Measurements from ENCODE around the gene GLT6D1. TPM values are rescaled to one million over a fixed set of nuclear protein-coding genes. Genes with fewer than 3 reads are reported as not detected.

Gene GLT6D1
- total and polyA plus RNA-seq, 2 of the 8 experiments (the other 6 are each of a cell fraction or from before 2014, with no cell fraction given), result 1.3 to 2.1 TPM

- no peak overlapping the region for H4K8ac ChIP-seq (ENCODE audit: extremely low read depth, insufficient read depth, low read length)
- no peak overlapping the region for H2BK12ac ChIP-seq (ENCODE audit: low read depth, low read length)
- no peaks in the 10 kb centered on the region; a peak in 1 of 7 replicates for H3K4me1 ChIP-seq (replicated peaks in 1 of 4; ENCODE audit: control insufficient read depth in 3 of 4, insufficient read depth in 4 of 4, low read length in 3 of 4)
- no peaks in the 10 kb centered on the region for H3K36me3 ChIP-seq (ENCODE audit: control insufficient read depth in 2 of 4, insufficient read depth in 4 of 4, low read length in 3 of 4)
- ChIA-PET CTCF (ENCODE audit: partially characterized antibody) (interaction anchor here (1.1 to 1.2 kb wide), 2 partner anchors 13 to 108 kb away, joined by 3 to 4 read pairs; partner anchors contain the start of gene KCNT1), POLR2A (ENCODE audit: partially characterized antibody) (no interaction called here)
- H2BK15ac ChIP-seq (ENCODE audit: low read length), result no peak overlapping the region
- FAIRE-seq (no peak), DNase-seq (ENCODE audit: low read depth in 1 of 2, low spot score in 2 of 2) (no peak)
- no peak overlapping the region for H3K4me2 ChIP-seq (ENCODE audit: insufficient read depth in 1 of 2, low read depth in 2 of 2, low read length in 2 of 2)
- H4K20me1 ChIP-seq (replicated peaks in 1 of 2; ENCODE audit: control insufficient read depth in 1 of 2, insufficient read depth in 2 of 2, low read length in 2 of 2), result peaks cover 0 to 7% of the 10 kb centered on the region in 2 experiments
- no peak overlapping the region for H3K9ac ChIP-seq (replicated peaks in 1 of 4; ENCODE audit: extremely low read depth in 1 of 4, low read depth in 3 of 4, low read length in 3 of 4)
- H4K91ac ChIP-seq (replicated peaks; ENCODE audit: insufficient read length, low read length), result no peak overlapping the region
- H2BK20ac ChIP-seq (ENCODE audit: low read length), result no peak overlapping the region
- no peak overlapping the region for H3K23ac ChIP-seq (ENCODE audit: insufficient read length)
- H2AFZ ChIP-seq (ENCODE audit: low read length), result no peak overlapping the region
- no peak overlapping the region for H3K14ac ChIP-seq (ENCODE audit: insufficient read length)
- H3K79me1 ChIP-seq (ENCODE audit: low read depth, low read length), result no peaks in the 10 kb centered on the region
- H2BK5ac ChIP-seq (ENCODE audit: low read depth, low read length), result no peak overlapping the region
- 93% methylated on average over 10 of the region's 10 CpGs; no CpG with 5 or more reads in 1 of the 2 experiments for WGBS, 2 experiments (ENCODE audit: extremely low coverage in 1 of 2, insufficient coverage in 1 of 2, insufficient read length in 1 of 2, insufficient replicate concordance in 2 of 2, low coverage in 1 of 2, low lambda C conversion rate in 2 of 2, missing lambda C conversion rate in 1 of 2)
- no peaks in the 10 kb centered on the region for H3K27me3 ChIP-seq (replicated peaks in 1 of 4; ENCODE audit: control insufficient read depth in 3 of 4, extremely low read depth in 1 of 4, insufficient read depth in 3 of 4, low read length in 3 of 4)
- H3K56ac ChIP-seq (replicated peaks; ENCODE audit: insufficient read length, low read depth, low read length), result no peak overlapping the region
- H3K4ac ChIP-seq (replicated peaks; ENCODE audit: insufficient read length, low read depth, low read length), result no peak overlapping the region
- no peak overlapping the region for H3K4me3 ChIP-seq (ENCODE audit: extremely low read depth in 1 of 4, insufficient read depth in 2 of 4, low read depth in 3 of 4, low read length in 4 of 4)
- no peak overlapping the region for H2AK5ac ChIP-seq (ENCODE audit: low read depth, low read length)
- H3K18ac ChIP-seq (ENCODE audit: extremely low read depth, low read length), result no peak overlapping the region
- H2BK120ac ChIP-seq (replicated peaks; ENCODE audit: low read depth, low read length), result no peak overlapping the region
- no peak overlapping the region for H4K5ac ChIP-seq (ENCODE audit: insufficient read length, low read depth, low read length)
- H3K9me3 ChIP-seq (ENCODE audit: insufficient read depth in 2 of 2, low read depth in 1 of 2, low read length in 1 of 2), result no peaks in the 10 kb centered on the region
- no peaks in the 10 kb centered on the region for H3K79me2 ChIP-seq (ENCODE audit: control insufficient read depth in 1 of 2, insufficient read depth in 2 of 2, low read length in 2 of 2)
- no peak overlapping the region for H3K27ac ChIP-seq (ENCODE audit: low read depth, low read length)
- no peaks in the 10 kb centered on the region for H3K23me2 ChIP-seq (ENCODE audit: low read depth, low read length)
Observed at GRCh38 chr9:135689011-135689410, 49.7 kb upstream of the GLT6D1 start.

Data from H1 (cell line).